Keratinocyte (primary cell): ENCODE results near the gene ELL. TPM values are rescaled to one million over a fixed set of nuclear protein-coding genes. Genes with fewer than 3 reads are reported as not detected.

ENCODE experiments used
- DNase-seq: peaks from one replicate; pipeline ENCODE4 v3.0.0-alpha.2; 2011; ENCODE audit warnings: low read depth, missing footprints, low spot score
- FAIRE-seq: peaks from 2 replicates; lab custom pipeline; 2011; peaks lifted over from hg19 to GRCh38; lab: Jason Lieb, UNC
- H2AFZ ChIP-seq: 2 replicates; pipeline ENCODE4 v1.6.0; 2012; ENCODE audit warnings: low read length, control low read depth, inconsistent platforms; ENCODE audit not compliant: control insufficient read depth
- H3K27ac ChIP-seq: 2 replicates; pipeline ENCODE4 v1.5.1; 2011; ENCODE audit warnings: low read length; ENCODE audit not compliant: control insufficient read depth, insufficient read depth
- H3K27me3 ChIP-seq: 3 replicates; pipeline ENCODE4 v1.6.0; 2011; ENCODE audit warnings: low read length; ENCODE audit not compliant: control insufficient read depth, insufficient read depth; ENCODE audit errors: extremely low read depth
- H3K36me3 ChIP-seq, 2 experiments: 2 replicates in 1 of 2; 3 replicates in 1 of 2; pipeline ENCODE4 v1.5.1; 2011; ENCODE audit warnings: low read length in 2 of 2, mild to moderate bottlenecking in 1 of 2; ENCODE audit not compliant: control insufficient read depth in 2 of 2, insufficient read depth in 2 of 2; ENCODE audit errors: extremely low read depth in 1 of 2
- H3K4me1 ChIP-seq: 3 replicates; pipeline ENCODE4 v1.5.1; 2011; ENCODE audit warnings: low read length; ENCODE audit not compliant: control insufficient read depth, insufficient read depth; ENCODE audit errors: extremely low read depth
- H3K4me2 ChIP-seq: 3 replicates; pipeline ENCODE4 v1.6.0; 2011; ENCODE audit warnings: low read depth, low read length; ENCODE audit not compliant: control insufficient read depth, insufficient read depth; ENCODE audit errors: extremely low read depth
- H3K4me3 ChIP-seq, 3 experiments: fragments of 200-600 bp in 1 of 3; sonication (generic) in 1 of 3; 2 replicates in 2 of 3; 3 replicates in 1 of 3; pipeline ENCODE4 v1.5.1; 2011 to 2016; ENCODE audit warnings: low read length in 3 of 3, mild to moderate bottlenecking in 3 of 3, control low read depth in 2 of 3, inconsistent platforms in 1 of 3, low read depth in 1 of 3, mixed read lengths in 1 of 3, mixed run types in 1 of 3, moderate library complexity in 1 of 3; ENCODE audit not compliant: control insufficient read depth in 2 of 3, insufficient read depth in 2 of 3; ENCODE audit errors: extremely low read depth in 1 of 3
- H3K79me2 ChIP-seq: 2 replicates; pipeline ENCODE4 v1.6.0; 2012; ENCODE audit warnings: low read length; ENCODE audit not compliant: control insufficient read depth, insufficient read depth
- H3K9ac ChIP-seq: 3 replicates; pipeline ENCODE4 v1.6.0; 2011; ENCODE audit warnings: low read length; ENCODE audit not compliant: control insufficient read depth, insufficient read depth; ENCODE audit errors: extremely low read depth
- H3K9me1 ChIP-seq: 3 replicates; pipeline ENCODE4 v1.6.0; 2011; ENCODE audit warnings: low read length; ENCODE audit not compliant: control insufficient read depth, insufficient read depth; ENCODE audit errors: extremely low read depth
- H3K9me3 ChIP-seq: 2 replicates; pipeline ENCODE4 v1.5.1; 2012; ENCODE audit warnings: low read depth, low read length; ENCODE audit not compliant: control insufficient read depth
- H4K20me1 ChIP-seq: 3 replicates; pipeline ENCODE4 v1.6.0; 2011; ENCODE audit warnings: low read length; ENCODE audit not compliant: control insufficient read depth, insufficient read depth; ENCODE audit errors: extremely low read depth
- CTCF ChIP-seq, 3 experiments: IDR thresholded peaks in 1 of 3; conservative IDR thresholded peaks in 1 of 3; optimal IDR thresholded peaks in 1 of 3; 2 replicates in 2 of 3; 3 replicates in 1 of 3; pipeline versions ENCODE3 to v1.5.1; 2011; ENCODE audit warnings: low read length in 3 of 3, mild to moderate bottlenecking in 3 of 3, moderate library complexity in 2 of 3, control low read depth in 1 of 3, inconsistent platforms in 1 of 3; ENCODE audit not compliant: insufficient read depth in 2 of 3; ENCODE audit errors: extremely low read depth in 1 of 3
- EZH2 ChIP-seq: IDR thresholded peaks from one replicate; pipeline ENCODE4 v1.6.1; 2012; ENCODE audit warnings: inconsistent platforms, mild to moderate bottlenecking, low read length, moderate library complexity
- dilution Hi-C: fragments of 300-500 bp; cut with MboI; formaldehyde crosslinking; loops from one replicate; pipeline ENCODE4 v1.7.0; 2020; ENCODE audit warnings: low sequenced_read_pairs; ENCODE audit not compliant: extremely low pct_ligation_motif_present
- polyA plus RNA-seq, 5 experiments: library from polyadenylated mRNA; depleted of rRNA in 3 of 5; stranded (reverse) in 3 of 5; stranded (forward) in 1 of 5; unstranded in 1 of 5; fragments of >200 nt; gene quantifications; 1 replicate in 1 of 5; 2 replicates in 3 of 5; 3 replicates in 1 of 5; pipeline versions ENCODE4 v1.2.1 to v1.2.3, GENCODE V29; 2011 to 2012; ENCODE audit warnings: missing spikeins in 2 of 5, low read depth in 1 of 5, low replicate concordance in 1 of 5

The ELL gene
- polyA plus RNA-seq, 1 donor (not counting 4 experiments of a cell fraction or from before 2014, with no cell fraction given): 4.4 TPM

- no peak overlapping the region for H3K4me3 ChIP-seq
- peaks cover 9% of the 10 kb centered on the region for H4K20me1 ChIP-seq
- no peak overlapping the region for H3K4me2 ChIP-seq
- H3K79me2 ChIP-seq: peaks cover 12% of the 10 kb centered on the region
- H3K27me3 ChIP-seq: no peaks in the 10 kb centered on the region
- H3K27ac ChIP-seq: no peak overlapping the region
- H3K9me1 ChIP-seq: no peaks in the 10 kb centered on the region
- H3K4me1 ChIP-seq: peaks cover 3% of the 10 kb centered on the region
- no peaks in the 10 kb centered on the region for H3K9me3 ChIP-seq
- DNase-seq (no peak), FAIRE-seq (no peak)
- dilution Hi-C loops: no loop called here
- H3K36me3 ChIP-seq: peaks cover 0 to 2% of the 10 kb centered on the region in 2 experiments
- H2AFZ ChIP-seq: no peak overlapping the region
- H3K9ac ChIP-seq: no peak overlapping the region
- TF ChIP-seq CTCF (optimal IDR thresholded peaks at IDR 0.05 in 1 of 3, IDR thresholded peaks at IDR 0.05 in 1 of 3, conservative IDR thresholded peaks at IDR 0.05 in 1 of 3; ENCODE audit: extremely low read depth in 1 of 3, insufficient read depth in 2 of 3, low read length in 3 of 3) (no peak), EZH2 (no peak)
These were observed 96.9 kb downstream of the ELL start for GRCh38 chr19:18424890-18425514.

GRCh38 chr19:18424122-18424889, 97.6 kb downstream of the ELL start:
- H3K4me1 ChIP-seq: peaks cover 3% of the 10 kb centered on the region
- no peak for DNase-seq
- H2AFZ ChIP-seq: no peak overlapping the region
- no peak overlapping the region for H3K9ac ChIP-seq
- H3K9me1 ChIP-seq: no peaks in the 10 kb centered on the region
- no peak for TF ChIP-seq CTCF (optimal IDR thresholded peaks at IDR 0.05 in 1 of 3, IDR thresholded peaks at IDR 0.05 in 1 of 3, conservative IDR thresholded peaks at IDR 0.05 in 1 of 3; ENCODE audit: extremely low read depth in 1 of 3, insufficient read depth in 2 of 3, low read length in 3 of 3)
- TF ChIP-seq EZH2: no peak
- peaks cover 14% of the 10 kb centered on the region for H3K79me2 ChIP-seq
- H3K4me2 ChIP-seq: no peak overlapping the region
- H3K36me3 ChIP-seq: peaks cover 0 to 2% of the 10 kb centered on the region in 2 experiments
- H4K20me1 ChIP-seq: peaks cover 9% of the 10 kb centered on the region
- H3K4me3 ChIP-seq: no peak overlapping the region
- dilution Hi-C loops: no loop called here
- no peak for FAIRE-seq
- no peaks in the 10 kb centered on the region for H3K27me3 ChIP-seq
- no peaks in the 10 kb centered on the region for H3K9me3 ChIP-seq
- no peak overlapping the region for H3K27ac ChIP-seq
